Measurements from ENCODE around the gene SHISA2. TPM values are rescaled to one million over a fixed set of nuclear protein-coding genes. Genes with fewer than 3 reads are reported as not detected.

Gene SHISA2
- total RNA-seq, 1 experiment from 2014 or later = 8.1 TPM

- Histone ChIP-seq H3K14ac (ENCODE audit: insufficient read depth, low read length) (no peak overlapping the region), H4K91ac (ENCODE audit: insufficient read length, low read depth, low read length) (no peak overlapping the region), H3K23me2 (ENCODE audit: insufficient read length, low read depth, low read length, poor library complexity, severe bottlenecking) (peaks cover 12% of the 10 kb centered on the region), H3K4me2 (ENCODE audit: insufficient read depth, insufficient read length, low read length) (no peak overlapping the region), H3T11ph (ENCODE audit: low read length) (no peak overlapping the region), H2BK120ac (ENCODE audit: low read depth, low read length, poor library complexity, severe bottlenecking) (no peak overlapping the region), H4K5ac (ENCODE audit: insufficient read length, low read depth, low read length) (no peak overlapping the region), H2BK15ac (ENCODE audit: low read depth, low read length) (no peak overlapping the region), H3K9me3 (ENCODE audit: control insufficient read depth, low read depth, low read length) (no peaks in the 10 kb centered on the region), H3K4me1 (ENCODE audit: insufficient read depth, low read length) (peaks cover 2% of the 10 kb centered on the region; the same call in 1 of the 2 replicates), H2AK5ac (ENCODE audit: insufficient read length, low read length) (no peak overlapping the region), H3K79me1 (ENCODE audit: insufficient read depth, low read depth, low read length, poor library complexity, severe bottlenecking) (no peaks in the 10 kb centered on the region), H3K9ac (ENCODE audit: extremely low read depth, insufficient read length, low read length) (no peak overlapping the region), H3K23ac (ENCODE audit: insufficient read length, low read depth, low read length) (no peak overlapping the region), H3K27ac (ENCODE audit: insufficient read length, low read depth, low read length) (no peak overlapping the region), H2BK12ac (ENCODE audit: insufficient read length, low read depth, low read length) (no peak overlapping the region), H3K79me2 (ENCODE audit: insufficient read depth, low read length) (no peaks in the 10 kb centered on the region), H3K18ac (ENCODE audit: insufficient read length, low read depth, low read length) (no peak overlapping the region), H3K56ac (ENCODE audit: insufficient read length, low read depth, low read length) (no peak overlapping the region), H4K20me1 (ENCODE audit: control insufficient read depth, insufficient read depth, insufficient read length) (no peaks in the 10 kb centered on the region), H2BK5ac (ENCODE audit: insufficient read length, low read length) (no peak overlapping the region), H3K4ac (ENCODE audit: low read depth, low read length) (no peak overlapping the region), H4K8ac (replicated peaks; ENCODE audit: insufficient read length, low read depth, low read length) (no peak overlapping the region), H2BK20ac (ENCODE audit: low read depth, low read length, poor library complexity, severe bottlenecking) (no peak overlapping the region), H2AFZ (ENCODE audit: low read length) (no peak overlapping the region), H3K27me3 (ENCODE audit: insufficient read depth, low read length) (peaks cover 4% of the 10 kb centered on the region; the same call in 1 of the 2 replicates)
- H3K4me3 Mint-ChIP-seq = no peak overlapping the region
- no peak for TF ChIP-seq CTCF (conservative IDR thresholded peaks at IDR 0.05)
- no peaks in the 10 kb centered on the region; a peak in 1 of 5 replicates for H3K9me3 Mint-ChIP-seq
- H3K4me1 Mint-ChIP-seq = peaks cover 6% of the 10 kb centered on the region in 2 experiments
- H3K27ac Mint-ChIP-seq = no peak overlapping the region
- H3K27me3 Mint-ChIP-seq (ENCODE audit: low read depth) = peaks cover 37% of the 10 kb centered on the region
- no peaks in the 10 kb centered on the region for H3K36me3 Mint-ChIP-seq (ENCODE audit: insufficient read depth in 1 of 3, low read depth in 3 of 3)
- DNase-seq = no peak
These were observed 3.1 kb upstream of the SHISA2 start for GRCh38 chr13:26054896-26055295.
